NCI-H146 treated with DMSO at 0.1 percent for 48 hours (cell line): ENCODE results near the gene HIVEP2.

Source experiments
- DNase-seq: peaks from one replicate; lab custom pipeline; 2025; ENCODE audit not compliant: unreplicated experiment; lab: John Stamatoyannopoulos, UW

HIVEP2 gene

GRCh38 chr6:142918339-142919042, 26.5 kb downstream of the HIVEP2 start:
- DNase-seq: no peak

GRCh38 chr6:142916881-142917280, 28.1 kb downstream of the HIVEP2 start:
- DNase-seq: no peak

- DNase-seq: no peak
These were observed 29.9 kb downstream of the HIVEP2 start for GRCh38 chr6:142914937-142915697.

GRCh38 chr6:142914369-142914768, 30.6 kb downstream of the HIVEP2 start:
- no peak for DNase-seq

GRCh38 chr6:142913511-142914047, 31.4 kb downstream of the HIVEP2 start:
- no peak for DNase-seq

GRCh38 chr6:142913036-142913510, 31.9 kb downstream of the HIVEP2 start:
- no peak for DNase-seq

GRCh38 chr6:142912125-142912524, 32.9 kb downstream of the HIVEP2 start:
- DNase-seq: no peak

GRCh38 chr6:142911430-142911829, 33.5 kb downstream of the HIVEP2 start:
- DNase-seq: no peak

GRCh38 chr6:142909686-142910085, 35.3 kb downstream of the HIVEP2 start:
- DNase-seq: no peak

GRCh38 chr6:142908235-142908634, 36.7 kb downstream of the HIVEP2 start:
- DNase-seq: no peak

GRCh38 chr6:142907544-142907943, 37.4 kb downstream of the HIVEP2 start:
- no peak for DNase-seq

- no peak for DNase-seq
These were observed 38.0 kb downstream of the HIVEP2 start for GRCh38 chr6:142906945-142907470.

- no peak for DNase-seq
These were observed 41.2 kb downstream of the HIVEP2 start for GRCh38 chr6:142903812-142904211.

GRCh38 chr6:142902636-142903053, 42.3 kb downstream of the HIVEP2 start:
- DNase-seq: no peak

- DNase-seq: no peak
These were observed 43.4 kb downstream of the HIVEP2 start for GRCh38 chr6:142901611-142902010.

- DNase-seq: no peak
These were observed 44.6 kb downstream of the HIVEP2 start for GRCh38 chr6:142900227-142900971.

- no peak for DNase-seq
These were observed 45.8 kb downstream of the HIVEP2 start for GRCh38 chr6:142898927-142899895.

- DNase-seq: no peak
These were observed 47.3 kb downstream of the HIVEP2 start for GRCh38 chr6:142897659-142898058.

GRCh38 chr6:142896732-142897131, 48.2 kb downstream of the HIVEP2 start:
- no peak for DNase-seq

- DNase-seq: no peak
These were observed 51.9 kb downstream of the HIVEP2 start for GRCh38 chr6:142893088-142893487.
